HepG2 (cell line): ENCODE measurements around the gene TAF13. TPM values are rescaled to one million over a fixed set of nuclear protein-coding genes. Genes with fewer than 3 reads are reported as not detected.

Experiments
- ATAC-seq: fragments of 200-7000 bp; cut with Tn5 transposase; 3 replicates; pipeline ENCODE4 v1.9.1; 2020; ENCODE audit warnings: mild to moderate bottlenecking, moderate library complexity
- BruUV-seq: library from RNA; stranded (reverse); fragments of 400-500 nt; replicated peaks from 2 replicates; lab custom pipeline; 2021; lab: Mats Ljungman, UMichigan
- CTCF ChIA-PET: fragments of 300-600 bp; formaldehyde crosslinking; extraction: SDS; loops from one replicate; lab custom pipeline; 2021; ENCODE audit warnings: low total read pairs, inconsistent platforms, low intra/inter-chr PET ratio; lab: Yijun Ruan, JAX
- POLR2A ChIA-PET: fragments of 350-600 bp; sonication (Branson Sonifier 250); formaldehyde crosslinking; loops from one replicate; lab custom pipeline; 2020; ENCODE audit warnings: antibody characterized with exemption, inconsistent platforms; lab: Yijun Ruan, JAX
- DNase-seq: peaks from one replicate; pipeline ENCODE4 v3.0.0-alpha.2; 2015; ENCODE audit warnings: low spot score
- FAIRE-seq: peaks from 3 replicates; lab custom pipeline; 2011; peaks lifted over from hg19 to GRCh38; lab: Jason Lieb, UNC
- H2AFZ ChIP-seq: one replicate; pipeline ENCODE4 v1.6.1; 2011; ENCODE audit warnings: low read length, inconsistent platforms
- H3K27ac ChIP-seq: fragments of 300-600 bp; 3 replicates; pipeline ENCODE4 v1.8.0; 2011; ENCODE audit warnings: mixed run types, mild to moderate bottlenecking, mixed read lengths, low read length, inconsistent platforms; ENCODE audit not compliant: insufficient read depth; ENCODE audit errors: extremely low read length
- H3K27me3 ChIP-seq, 2 experiments: fragments of 200-600 bp in 1 of 2; 2 replicates in 1 of 2; 3 replicates in 1 of 2; pipeline versions ENCODE4 v1.6.0 to v1.8.0; 2011; ENCODE audit warnings: low read length in 2 of 2, mild to moderate bottlenecking in 2 of 2, moderate library complexity in 2 of 2, inconsistent platforms in 1 of 2; ENCODE audit not compliant: insufficient read depth in 2 of 2, control insufficient read depth in 1 of 2
- H3K36me3 ChIP-seq, 2 experiments: fragments of 200-600 bp in 1 of 2; replicated peaks in 1 of 2; 2 replicates in 1 of 2; 3 replicates in 1 of 2; pipeline versions ENCODE4 v1.5.1 to v1.8.0; 2011; ENCODE audit warnings: low read length in 2 of 2, inconsistent platforms in 1 of 2; ENCODE audit not compliant: insufficient read depth in 2 of 2, control insufficient read depth in 1 of 2
- H3K4me1 ChIP-seq: 2 replicates; pipeline ENCODE4 v1.5.1; 2012; ENCODE audit warnings: low read length, inconsistent platforms; ENCODE audit not compliant: insufficient read depth
- H3K4me2 ChIP-seq: 2 replicates; pipeline ENCODE4 v1.6.0; 2011; ENCODE audit warnings: low read depth, low read length, inconsistent platforms
- H3K4me3 ChIP-seq, 3 experiments: fragments of 200-600 bp in 1 of 3; sonication (generic), shearing (Covaris generic) in 1 of 3; replicated peaks in 1 of 3; 2 replicates each; pipeline ENCODE4 v1.5.1; 2011 to 2016; ENCODE audit warnings: low read length in 3 of 3, inconsistent platforms in 2 of 3, low read depth in 2 of 3, mild to moderate bottlenecking in 2 of 3, control low read depth in 1 of 3, mixed read lengths in 1 of 3; ENCODE audit not compliant: insufficient read depth in 1 of 3
- H3K79me2 ChIP-seq: one replicate; pipeline ENCODE4 v1.6.1; 2011; ENCODE audit warnings: low read length, inconsistent platforms; ENCODE audit not compliant: insufficient read depth
- H3K9ac ChIP-seq: 2 replicates; pipeline ENCODE4 v1.6.0; 2011; ENCODE audit warnings: mild to moderate bottlenecking, low read depth, low read length, inconsistent platforms; ENCODE audit not compliant: insufficient read depth
- H3K9me3 ChIP-seq: 2 replicates; pipeline ENCODE4 v1.5.1; 2012; ENCODE audit warnings: mild to moderate bottlenecking, low read length
- H4K20me1 ChIP-seq: 2 replicates; pipeline ENCODE4 v1.6.0; 2011; ENCODE audit warnings: inconsistent platforms, mild to moderate bottlenecking, low read length, moderate library complexity; ENCODE audit not compliant: insufficient read depth
- ARID2 ChIP-seq: sonication (generic); formaldehyde crosslinking; IDR thresholded peaks from 2 replicates; pipeline ENCODE4 v1.8.1; 2022; ENCODE audit warnings: mild to moderate bottlenecking, missing genetic modification reagents, borderline replicate concordance
- ASH2L ChIP-seq: fragments of 300-600, 200-600 bp; sonication (generic); IDR thresholded peaks from 2 replicates; pipeline ENCODE4 v1.7.0; 2017; ENCODE audit warnings: low read depth, mild to moderate bottlenecking, moderate library complexity, mixed read lengths, low read length; ENCODE audit not compliant: insufficient read length
- DNMT1 ChIP-seq: sonication (generic); formaldehyde crosslinking; IDR thresholded peaks from 2 replicates; pipeline ENCODE4 v1.5.1; 2020; ENCODE audit warnings: mild to moderate bottlenecking, missing genetic modification reagents
- ELF4 ChIP-seq: sonication (generic); formaldehyde crosslinking; IDR thresholded peaks from 2 replicates; pipeline ENCODE4 v1.5.0; 2020; ENCODE audit warnings: missing genetic modification reagents, mild to moderate bottlenecking, moderate library complexity, borderline replicate concordance
- KMT2B ChIP-seq: IDR thresholded peaks from 2 replicates; pipeline ENCODE4 v1.6.1; 2016; ENCODE audit warnings: missing genetic modification reagents, missing compliant biosample characterization
- POLR2A ChIP-seq, 2 experiments: IDR thresholded peaks; 2 replicates each; pipeline ENCODE4 v1.6.1; 2011; ENCODE audit warnings: low read depth in 2 of 2, low read length in 2 of 2, mild to moderate bottlenecking in 1 of 2, moderate library complexity in 1 of 2; ENCODE audit not compliant: insufficient read depth in 1 of 2
- ZBTB26 ChIP-seq: IDR thresholded peaks from 2 replicates; pipeline ENCODE4 v1.6.1; 2016; ENCODE audit warnings: missing compliant biosample characterization, missing genetic modification reagents, borderline replicate concordance
- ZFP36 ChIP-seq: fragments of 150-350 bp; IDR thresholded peaks from 2 replicates; pipeline ENCODE4 v1.6.1; 2018; ENCODE audit warnings: borderline replicate concordance, low read length, low read depth; ENCODE audit not compliant: partially characterized antibody
- ZNF318 ChIP-seq: sonication (generic); formaldehyde crosslinking; IDR thresholded peaks from 2 replicates; pipeline ENCODE4 v1.4.0; 2020; ENCODE audit warnings: mild to moderate bottlenecking, missing genetic modification reagents
- WGBS: methylation state at CpG from one replicate; pipeline ENCODE4 v1.1.6; 2017; ENCODE audit warnings: low lambda C conversion rate; 5-methylcytosine and 5-hydroxymethylcytosine counted together
- in situ Hi-C: cut with HindIII; loops from 2 replicates; pipeline ENCODE4 v1.10.0; 2017; ENCODE audit warnings: low pct_unique_long_range_greater_than_20kb; ENCODE audit not compliant: extremely low pct_ligation_motif_present
- intact Hi-C: fragments of 100-400 bp; cut with micrococcal nuclease; formaldehyde crosslinking; loops from one replicate; pipeline ENCODE4 v1.10.0; 2022; ENCODE audit not compliant: unreplicated experiment
- polyA plus RNA-seq, 8 experiments: library from polyadenylated mRNA; depleted of rRNA in 3 of 8; stranded (reverse) in 7 of 8; unstranded in 1 of 8; fragments of >200 nt; fragmentation: Illumina TruSeq in 4 of 8; extraction: Trizol in 4 of 8; gene quantifications; 2 replicates each; pipeline versions ENCODE4 v1.2.1 to v1.2.3, GENCODE V29; 2011 to 2016; ENCODE audit warnings: low read depth in 4 of 8, missing spikeins in 1 of 8, mixed read lengths in 1 of 8; ENCODE audit not compliant: insufficient read depth in 1 of 8
- total RNA-seq, 5 experiments: library from RNA; depleted of rRNA; stranded (reverse); fragments of >200 nt; fragmentation: Illumina TruSeq; extraction: Trizol; gene quantifications; 2 replicates each; pipeline ENCODE4 v1.2.3, GENCODE V29; 2016; ENCODE audit warnings: low read depth in 1 of 5

TAF13 gene
- total and polyA plus RNA-seq, 2 of the 13 experiments (the other 11 are each of a cell fraction or from before 2014, with no cell fraction given) = 11.5 to 36.3 TPM

GRCh38 chr1:109094871-109095270 is 19.1 kb upstream of the TAF13 start:
- Histone ChIP-seq H3K36me3 (peaks cover 2 to 15% of the 10 kb centered on the region in 2 experiments; a peak in 3 of 5 replicates), H3K27me3 (no peaks in the 10 kb centered on the region; a peak in 1 of 5 replicates), H4K20me1 (no peaks in the 10 kb centered on the region), H3K4me3 (no peak overlapping the region), H2AFZ (no peak overlapping the region), H3K4me2 (no peak overlapping the region), H3K27ac (no peak overlapping the region), H3K4me1 (peaks cover 17% of the 10 kb centered on the region), H3K9ac (no peak overlapping the region), H3K79me2 (peaks cover 21% of the 10 kb centered on the region)
- in situ Hi-C loops (no loop called here), intact Hi-C loops (loop anchor here (5.0 to 10.0 kb wide), 2 partner anchors 167 to 300 kb away; partner anchors contain the start of gene SORT1)
- CTCF ChIA-PET = no interaction called here
- 92% methylated on average over 1 of the region's 1 CpG for WGBS
- POLR2A ChIA-PET = no interaction called here
- ATAC-seq = no peak
- TF ChIP-seq POLR2A (IDR thresholded peaks at IDR 0.05; ENCODE audit: insufficient read depth in 1 of 2, low read depth in 2 of 2, low read length in 2 of 2) (no peak), ZBTB26 (CRISPR knock-in tag) (no peak), ARID2 (CRISPR knock-in tag) (no peak), ZFP36 (no peak), ZNF318 (CRISPR knock-in tag) (no peak), ASH2L (no peak), DNMT1 (CRISPR knock-in tag) (no peak), KMT2B (CRISPR knock-in tag) (no peak), ELF4 (no peak)
- TF ChIP-seq, all 625 proteins: peak for 0
- no peak for FAIRE-seq
- H3K9me3 ChIP-seq = no peaks in the 10 kb centered on the region
- DNase-seq = no peak
- no TSS peak for BruUV-seq
